GM18868 (cell line): ENCODE data around the gene PSMG1.
"Not testable (repeated sequence)": the region's sequence is repeated elsewhere in the genome, so short reads cannot be mapped to it uniquely, and the experiment has no call there.

Experiments used
- ATAC-seq: cut with Tn5 transposase; IDR thresholded peaks from one replicate; pipeline ENCODE4 v1.9.1; 2021; ENCODE audit warnings: mild to moderate bottlenecking, moderate library complexity; ENCODE audit not compliant: unreplicated experiment

PSMG1 gene

DNA sequence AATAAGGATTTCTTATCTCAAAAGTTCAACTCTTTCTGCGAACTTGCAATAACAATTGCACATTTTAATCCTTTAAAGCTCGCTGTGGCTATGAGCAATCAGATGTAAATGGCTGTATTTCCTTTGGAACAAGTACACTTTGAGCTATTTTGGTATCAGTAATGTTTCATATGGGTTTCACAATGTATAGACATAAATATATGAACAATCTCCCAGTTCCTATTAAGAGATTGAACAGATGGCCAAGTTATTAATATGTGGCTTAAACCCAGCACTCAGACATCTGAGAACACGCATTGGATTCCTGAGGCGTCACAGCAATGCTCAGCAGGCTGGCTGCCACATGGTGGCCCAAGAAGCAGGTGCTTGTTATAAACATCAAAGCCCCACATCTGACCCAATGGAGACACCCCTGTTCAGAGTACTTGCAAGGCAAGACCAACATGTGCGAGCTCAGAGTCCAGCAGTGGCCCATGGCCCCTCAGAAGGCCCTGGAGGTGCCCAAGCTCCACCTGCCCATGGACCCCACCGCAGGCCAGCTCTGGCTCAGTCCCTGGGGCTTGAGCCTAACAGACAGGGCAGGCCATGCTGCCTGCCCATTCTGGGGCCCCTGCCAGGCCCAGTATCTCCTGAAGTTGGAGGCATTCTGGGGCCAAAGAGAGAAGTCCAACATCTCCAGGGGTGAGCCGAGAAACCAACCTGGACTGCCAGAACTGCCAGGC lies 23.7 kb downstream of the PSMG1 start:
- ATAC-seq: no peak

DNA sequence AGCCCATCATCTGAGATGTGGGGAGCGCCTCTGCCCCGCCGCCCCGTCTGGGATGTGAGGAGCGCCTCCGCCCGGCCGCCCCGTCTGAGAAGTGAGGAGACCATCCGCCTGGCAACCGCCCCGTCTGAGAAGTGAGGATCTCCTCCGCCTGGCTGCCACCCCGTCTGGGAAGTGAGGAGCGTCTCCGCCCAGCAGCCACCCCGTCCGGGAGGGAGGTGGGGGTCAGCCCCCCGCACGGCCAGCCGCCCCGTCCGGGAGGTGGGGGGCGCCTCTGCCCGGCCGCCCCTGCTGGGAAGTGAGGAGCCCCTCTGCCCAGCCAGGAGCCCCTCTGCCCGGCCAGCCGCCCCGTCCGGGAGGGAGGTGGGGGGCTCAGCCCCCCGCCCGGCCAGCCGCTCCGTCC lies 26.0 kb downstream of the PSMG1 start:
- not testable (repeated sequence) for ATAC-seq

DNA sequence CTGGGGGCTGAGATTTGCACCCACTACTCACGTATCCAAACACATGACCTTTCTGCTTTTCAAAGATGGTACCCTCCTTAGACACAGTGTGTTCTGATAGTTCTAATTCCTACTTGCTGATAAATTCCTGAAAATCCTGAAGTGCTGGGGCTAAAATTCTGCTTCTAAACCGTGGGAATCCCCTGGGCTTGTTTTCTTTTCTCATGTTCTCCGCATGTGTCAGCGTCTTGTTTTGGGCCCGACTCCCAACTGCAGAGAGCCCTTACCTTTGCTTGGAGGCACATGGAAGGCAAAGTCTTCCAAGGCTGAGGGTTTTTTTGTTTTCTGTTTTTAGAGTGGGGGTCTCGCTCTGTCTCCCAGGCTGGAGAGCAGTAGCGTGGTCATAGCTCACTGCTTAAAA lies 27.2 kb downstream of the PSMG1 start:
- ATAC-seq: no peak

DNA sequence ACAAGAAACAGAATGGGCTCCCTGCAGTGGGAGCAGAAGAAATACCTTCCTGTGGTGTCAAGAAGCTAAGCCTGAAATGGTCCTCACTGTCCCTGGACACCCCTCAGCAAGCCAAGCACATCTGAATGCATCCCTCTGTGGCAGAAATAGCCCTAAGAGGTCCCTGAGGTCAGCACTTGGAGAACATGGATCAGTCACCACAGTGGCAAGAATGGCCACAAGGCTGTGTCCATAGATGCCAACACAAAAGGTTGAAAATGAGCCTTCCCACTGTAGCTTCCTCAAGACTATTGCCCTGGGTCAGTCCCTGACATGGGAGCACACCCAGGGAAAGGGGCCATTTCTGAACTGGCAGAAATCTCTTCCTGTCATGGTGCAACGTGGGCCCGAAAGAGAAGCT lies 27.7 kb downstream of the PSMG1 start:
- ATAC-seq: no peak

DNA sequence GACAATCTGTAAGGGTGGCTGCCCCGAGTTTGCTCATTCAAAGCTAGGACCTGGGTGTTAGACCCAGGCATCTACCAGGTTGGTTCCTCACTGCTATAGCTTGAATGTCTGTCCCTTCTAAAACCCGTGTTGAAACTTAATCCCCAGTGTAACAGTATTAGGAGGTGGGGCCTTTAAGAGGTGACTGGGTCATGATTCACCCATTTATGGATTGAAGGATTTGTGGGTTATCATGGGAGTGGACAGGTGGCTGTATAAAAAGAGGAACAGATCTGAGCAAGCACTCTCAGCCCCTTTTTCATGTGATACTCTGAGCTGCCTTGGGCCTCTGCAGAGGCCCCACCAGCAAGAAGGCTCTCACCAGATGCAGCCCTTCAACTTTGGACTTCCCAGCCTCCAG lies 29.4 kb downstream of the PSMG1 start:
- no peak for ATAC-seq

DNA sequence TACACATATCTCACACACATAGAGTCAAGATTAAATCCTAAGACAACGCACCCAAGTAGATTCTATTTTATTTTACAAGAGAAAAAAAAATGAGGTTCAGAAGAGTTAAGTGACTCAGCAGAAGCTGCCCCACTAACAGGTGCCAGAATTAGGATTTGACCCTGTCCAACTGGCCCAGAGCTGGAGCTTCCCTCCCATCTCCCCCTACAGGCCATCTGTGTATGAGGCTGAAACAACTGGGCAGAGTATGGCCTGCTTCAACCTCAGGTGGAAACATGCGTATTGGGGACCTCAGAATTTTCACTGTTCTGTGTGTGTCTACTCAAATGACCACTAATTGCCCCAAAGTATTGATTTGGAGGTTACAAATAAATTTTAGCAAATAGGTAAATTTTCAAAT lies 29.9 kb downstream of the PSMG1 start:
- no peak for ATAC-seq

- ATAC-seq: no peak
Observed at GRCh38 chr21:39152271-39152670, 31.0 kb downstream of the PSMG1 start.

DNA sequence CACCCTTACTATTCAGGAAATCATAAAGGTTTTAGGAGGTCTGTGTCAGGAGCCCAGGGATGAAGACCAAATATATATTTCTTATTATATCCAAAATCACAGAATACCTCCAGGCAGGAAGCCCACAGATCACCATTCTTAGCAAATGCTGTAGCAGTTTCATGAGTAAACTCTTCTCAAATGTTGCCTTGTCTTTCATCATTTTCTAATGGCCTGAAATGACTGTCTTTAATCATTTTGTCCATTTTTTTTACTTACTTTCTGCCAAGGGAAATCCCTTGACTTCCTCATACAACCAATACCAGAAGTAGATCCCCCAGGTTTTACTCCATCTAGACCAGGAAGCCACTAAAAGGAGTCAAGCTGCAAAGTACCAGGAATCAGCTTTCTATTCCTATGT lies 32.4 kb downstream of the PSMG1 start:
- ATAC-seq: no peak

DNA sequence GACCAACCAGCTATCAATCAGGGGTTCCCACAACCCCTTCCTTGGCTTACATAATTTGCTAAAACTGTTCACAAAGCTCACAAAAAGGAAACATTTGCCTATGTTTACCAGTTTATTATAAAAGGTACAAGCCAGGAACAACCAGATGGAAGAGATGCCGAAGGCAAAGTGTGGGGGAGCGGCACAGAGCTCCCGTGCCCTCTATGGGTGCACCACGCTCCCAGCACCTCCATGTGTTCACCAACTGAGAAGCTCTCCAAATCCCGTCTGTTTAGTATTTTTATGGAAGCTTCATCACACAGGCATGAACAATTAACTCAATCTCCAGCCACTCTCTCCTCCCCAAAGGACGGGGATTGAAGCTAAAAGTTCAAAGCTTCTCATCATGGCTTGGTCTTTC lies 32.9 kb downstream of the PSMG1 start:
- ATAC-seq: no peak

DNA sequence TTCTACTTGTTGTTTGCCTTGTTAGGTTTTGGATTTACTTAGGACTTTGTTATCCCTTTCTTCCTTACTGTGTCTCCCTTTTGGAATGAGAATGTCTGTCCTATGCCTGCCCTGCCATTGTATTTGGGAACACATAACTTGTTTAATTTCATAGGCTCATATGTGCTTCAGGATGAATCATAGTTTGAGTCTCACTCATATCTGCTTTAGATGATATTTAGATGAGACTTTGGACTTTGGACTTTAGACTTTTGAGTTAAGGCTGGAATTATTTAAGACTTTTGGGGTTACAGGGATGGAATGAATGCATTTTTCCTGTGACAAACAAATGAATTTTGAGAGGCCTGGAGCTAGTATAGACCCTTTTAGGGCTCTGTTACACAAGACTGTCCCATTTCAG lies 33.4 kb downstream of the PSMG1 start:
- ATAC-seq: no peak

DNA sequence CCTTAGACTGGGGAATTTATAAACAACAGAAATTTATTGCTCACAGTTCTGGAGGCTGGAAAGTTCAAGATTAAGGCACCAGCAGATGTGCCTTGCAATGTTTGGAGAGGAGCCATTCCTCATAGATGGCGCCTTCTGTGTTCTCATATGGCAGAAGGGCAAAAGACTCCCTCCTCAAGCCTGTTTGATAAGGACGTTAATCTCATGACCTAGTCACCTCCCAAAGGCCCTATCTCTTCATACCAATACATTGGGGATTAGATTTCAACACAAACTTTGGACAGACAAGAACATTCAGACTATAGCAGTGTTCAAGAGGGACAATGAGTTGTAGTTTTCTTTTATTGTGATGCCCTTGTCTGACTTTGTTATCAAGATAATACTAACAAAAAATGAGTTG lies 34.3 kb downstream of the PSMG1 start:
- ATAC-seq: no peak

- ATAC-seq: no peak
Observed at GRCh38 chr21:39144191-39144590, 39.1 kb downstream of the PSMG1 start.

DNA sequence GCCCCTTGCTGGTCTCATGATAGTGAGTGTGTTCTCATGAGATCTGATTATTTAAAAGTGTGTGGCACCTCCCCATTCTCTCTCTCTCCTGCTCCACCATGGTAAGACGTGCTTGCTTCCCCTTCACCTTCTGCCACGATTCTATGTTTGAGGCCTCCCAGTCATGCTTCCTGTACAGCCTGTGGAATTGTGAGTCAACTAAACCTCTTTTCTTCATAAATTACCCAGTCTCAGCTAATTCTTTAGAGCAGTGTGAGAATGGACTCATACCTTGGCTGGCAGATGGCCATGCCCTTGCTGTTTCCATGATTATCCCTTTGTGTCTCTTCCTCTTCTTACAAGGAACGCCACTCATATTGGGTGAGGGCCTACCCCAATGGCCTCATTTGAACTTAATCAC lies 40.3 kb downstream of the PSMG1 start:
- ATAC-seq: no peak

DNA sequence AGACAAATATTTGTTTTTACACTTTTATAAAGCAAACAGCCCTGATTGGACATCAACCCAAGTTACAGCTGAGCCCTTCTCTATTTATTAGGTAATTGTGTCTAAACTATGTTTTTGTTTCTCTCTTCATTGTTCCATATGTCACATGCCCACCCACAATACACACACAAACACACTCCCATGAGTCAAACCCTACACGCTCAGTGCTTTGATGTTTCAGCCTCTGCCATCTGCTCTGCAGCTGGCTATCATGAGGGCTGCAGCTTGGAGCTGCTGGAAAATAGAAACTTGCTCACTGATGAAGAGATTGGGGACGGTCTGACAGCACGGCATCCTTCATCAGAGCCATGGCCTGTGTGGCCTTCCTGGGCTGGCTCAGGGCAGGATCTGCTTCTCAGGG lies 41.7 kb downstream of the PSMG1 start:
- no peak for ATAC-seq

DNA sequence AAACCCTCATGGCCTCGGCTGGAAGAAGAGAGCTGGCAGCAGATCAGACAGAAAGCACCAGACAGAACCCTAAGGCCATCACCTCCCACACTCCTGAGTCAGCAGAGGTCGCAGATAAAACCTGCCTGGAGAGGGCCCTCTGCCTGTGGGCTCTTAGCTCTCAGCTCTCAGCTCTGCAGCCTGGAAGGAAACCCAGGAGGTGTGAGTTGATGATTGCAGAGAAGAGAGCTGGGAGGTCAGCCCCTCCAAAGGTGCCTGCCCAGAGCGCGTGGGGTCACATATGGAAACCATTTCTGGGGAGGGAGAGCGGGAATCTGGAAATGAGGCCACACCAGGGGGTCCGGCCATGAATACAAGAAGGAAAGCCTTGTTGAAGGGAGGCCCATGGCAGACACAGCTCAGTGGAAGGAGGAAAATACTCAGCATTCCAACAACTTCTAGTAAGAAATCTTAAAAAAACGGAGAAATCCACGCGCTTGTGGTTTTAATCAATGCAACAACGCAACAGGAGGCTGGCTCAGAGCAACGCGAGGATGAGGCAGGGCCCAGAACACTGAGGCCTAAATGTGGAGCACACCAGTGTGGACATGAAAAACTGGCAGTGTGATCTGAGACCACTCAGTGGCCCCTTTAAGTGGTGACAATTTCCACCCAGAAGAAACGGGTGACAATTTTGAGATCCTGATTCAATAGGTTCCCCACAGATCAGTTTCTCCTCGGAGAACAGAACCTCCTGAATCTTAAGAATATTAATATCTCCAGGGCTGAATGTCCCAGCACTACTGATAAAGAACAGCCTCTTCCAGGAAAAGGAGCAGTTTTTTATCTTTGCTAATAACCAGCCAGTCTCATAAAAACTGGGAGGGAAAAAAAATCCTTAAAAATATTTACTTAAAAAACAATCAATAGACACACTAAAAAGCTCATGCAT lies 45.7 kb downstream of the PSMG1 start:
- ATAC-seq: no peak

DNA sequence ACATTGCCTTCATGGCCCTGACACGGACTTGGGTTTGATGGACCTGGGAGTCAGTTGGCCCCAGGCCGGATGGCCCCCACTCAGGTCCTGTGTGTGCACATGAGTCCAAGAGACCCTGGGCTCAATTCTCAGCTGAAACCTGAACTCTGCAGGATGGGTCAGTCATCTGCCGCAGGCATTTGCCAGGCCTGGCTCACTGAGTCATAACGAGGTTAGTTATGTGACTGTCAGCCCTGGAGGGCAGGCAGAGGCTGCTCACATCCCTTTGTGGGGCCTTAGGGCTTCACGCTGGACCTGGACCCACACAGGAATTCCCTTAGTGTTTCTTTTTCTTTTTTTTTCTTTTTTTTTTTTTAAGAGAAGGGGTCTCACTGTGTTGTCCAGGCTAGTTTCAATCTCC lies 46.5 kb downstream of the PSMG1 start:
- no peak for ATAC-seq

DNA sequence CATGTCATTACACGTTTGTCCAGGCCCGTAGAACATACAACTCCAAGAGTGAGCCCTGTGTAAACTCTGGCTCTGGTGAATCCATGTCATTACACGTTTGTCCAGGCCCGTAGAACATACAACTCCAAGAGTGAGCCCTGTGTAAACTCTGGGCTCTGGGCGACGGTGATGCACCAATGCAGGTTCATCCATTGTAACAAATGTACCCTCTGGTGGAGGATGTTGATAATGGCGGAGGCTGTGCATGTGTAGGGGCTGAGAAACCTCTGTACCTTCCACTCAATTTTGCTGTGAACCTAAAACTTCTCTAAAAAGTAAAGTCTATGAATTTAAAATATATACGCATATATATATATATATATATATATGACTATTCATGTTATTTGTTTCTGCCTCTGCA lies 47.1 kb downstream of the PSMG1 start:
- ATAC-seq: not testable (repeated sequence)

DNA sequence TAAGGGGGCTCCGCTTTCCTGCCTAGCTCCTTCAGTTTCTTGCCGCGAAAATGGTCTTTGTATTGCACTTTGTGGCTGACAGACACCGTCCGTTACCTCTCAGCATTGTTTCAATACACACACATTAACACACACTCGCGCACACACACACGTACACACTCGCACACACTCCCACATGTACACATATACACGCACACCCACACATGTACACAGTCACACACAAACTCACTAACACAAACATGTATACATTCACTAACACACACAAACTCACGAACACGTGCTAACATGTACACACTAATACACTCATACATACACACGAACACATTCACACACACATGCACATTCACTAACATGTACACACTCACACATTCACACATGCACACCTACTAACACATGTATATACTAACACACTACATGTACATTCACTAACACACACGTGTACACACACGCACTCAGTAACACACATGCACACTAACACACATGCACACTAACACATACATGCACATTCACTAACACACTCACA lies 48.9 kb downstream of the PSMG1 start:
- ATAC-seq: no peak

DNA sequence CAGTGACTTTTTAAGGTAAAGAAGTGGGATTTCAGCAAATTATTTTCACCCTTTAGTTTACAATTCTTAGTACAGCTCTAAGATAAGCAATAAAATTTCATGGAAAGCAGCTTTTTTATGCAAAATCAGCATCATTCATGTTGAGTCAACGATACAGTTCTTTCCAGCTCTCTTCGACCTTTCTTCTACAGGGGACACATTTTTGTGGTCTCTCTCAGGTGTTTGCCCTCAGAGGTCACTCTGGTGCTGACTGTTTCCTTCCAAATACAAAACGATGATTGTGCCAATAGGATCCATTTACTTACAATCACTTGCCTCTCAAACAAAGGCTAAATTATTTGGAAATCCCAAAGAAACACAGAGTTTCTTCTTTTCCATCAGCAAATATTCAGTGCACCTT lies 51.0 kb downstream of the PSMG1 start:
- ATAC-seq: no peak

- no peak for ATAC-seq
Observed at GRCh38 chr21:39131791-39132190, 51.5 kb downstream of the PSMG1 start.

DNA sequence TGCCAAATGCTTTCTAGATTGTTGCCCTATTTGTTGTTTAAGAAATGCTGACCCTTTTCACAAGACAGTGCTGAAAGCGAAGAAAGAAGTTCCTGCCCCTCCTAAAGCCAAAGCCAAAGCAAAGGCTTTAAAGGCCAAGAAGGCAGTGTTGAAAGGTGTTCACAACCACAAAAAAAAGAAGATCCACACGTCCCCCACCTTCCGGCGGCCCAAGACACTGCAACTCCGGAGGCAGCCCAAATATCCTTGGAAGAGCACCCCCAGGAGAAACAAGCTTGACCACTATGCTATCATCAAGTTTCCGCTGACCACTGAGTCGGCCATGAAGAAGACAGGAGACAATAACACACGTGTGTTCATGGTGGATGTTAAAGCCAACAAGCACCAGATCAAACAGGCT lies 55.7 kb downstream of the PSMG1 start:
- ATAC-seq: no peak

DNA sequence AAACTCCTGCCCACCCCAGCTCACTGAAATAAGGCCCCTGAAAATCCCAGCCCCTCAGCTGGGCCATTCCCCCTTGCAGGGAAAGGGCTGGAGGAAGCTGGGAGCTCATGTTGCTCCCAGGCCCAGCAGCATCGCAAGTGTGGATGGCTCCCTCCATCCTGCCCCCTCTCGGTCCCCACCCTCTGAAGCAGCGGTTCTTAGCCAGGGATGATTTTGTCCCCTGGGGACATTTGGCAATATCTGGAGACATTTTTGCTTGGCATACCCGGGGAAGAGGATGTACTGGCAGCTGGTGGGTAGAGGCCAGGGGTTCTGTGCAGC lies 56.8 kb downstream of the PSMG1 start:
- ATAC-seq: no peak
